OCI-LY7 (cell line): ENCODE measurements around the gene HACL1.

Experiments used
- EZH2phosphoT487 ChIP-seq: fragments of 200-600 bp; sonication (generic); IDR thresholded peaks from 2 replicates; pipeline ENCODE4 v1.6.1; 2018; ENCODE audit warnings: low read depth, borderline replicate concordance, mild to moderate bottlenecking, mixed run types, antibody characterized with exemption, low read length, moderate library complexity, mixed read lengths
- TF ChIP-seq, protein P1 (sequence below): fragments of 200-600 bp; sonication (generic); conservative IDR thresholded peaks from 2 replicates; pipeline ENCODE4 v1.5.1; 2014; ENCODE audit warnings: mild to moderate bottlenecking, antibody characterized with exemption, low read length, moderate library complexity, mixed read lengths

GRCh38 chr3:15520185-15520584 is 81.2 kb downstream of the HACL1 start:
- TF ChIP-seq, protein P1, sequence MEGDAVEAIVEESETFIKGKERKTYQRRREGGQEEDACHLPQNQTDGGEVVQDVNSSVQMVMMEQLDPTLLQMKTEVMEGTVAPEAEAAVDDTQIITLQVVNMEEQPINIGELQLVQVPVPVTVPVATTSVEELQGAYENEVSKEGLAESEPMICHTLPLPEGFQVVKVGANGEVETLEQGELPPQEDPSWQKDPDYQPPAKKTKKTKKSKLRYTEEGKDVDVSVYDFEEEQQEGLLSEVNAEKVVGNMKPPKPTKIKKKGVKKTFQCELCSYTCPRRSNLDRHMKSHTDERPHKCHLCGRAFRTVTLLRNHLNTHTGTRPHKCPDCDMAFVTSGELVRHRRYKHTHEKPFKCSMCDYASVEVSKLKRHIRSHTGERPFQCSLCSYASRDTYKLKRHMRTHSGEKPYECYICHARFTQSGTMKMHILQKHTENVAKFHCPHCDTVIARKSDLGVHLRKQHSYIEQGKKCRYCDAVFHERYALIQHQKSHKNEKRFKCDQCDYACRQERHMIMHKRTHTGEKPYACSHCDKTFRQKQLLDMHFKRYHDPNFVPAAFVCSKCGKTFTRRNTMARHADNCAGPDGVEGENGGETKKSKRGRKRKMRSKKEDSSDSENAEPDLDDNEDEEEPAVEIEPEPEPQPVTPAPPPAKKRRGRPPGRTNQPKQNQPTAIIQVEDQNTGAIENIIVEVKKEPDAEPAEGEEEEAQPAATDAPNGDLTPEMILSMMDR, result no peak
- TF ChIP-seq EZH2phosphoT487, result no peak
